K562 (cell line): ENCODE data around the gene WDR62. TPM values are rescaled to one million over a fixed set of nuclear protein-coding genes. Genes with fewer than 3 reads are reported as not detected.

Source experiments
- ARHGAP35 ChIP-seq: fragments of 450-650 bp; IDR thresholded peaks from 2 replicates; pipeline ENCODE4 v1.6.1; 2018; ENCODE audit not compliant: partially characterized antibody
- CCNT2 ChIP-seq: IDR thresholded peaks from 2 replicates; pipeline ENCODE4 v1.6.1; 2011; ENCODE audit warnings: borderline replicate concordance, low read depth, mild to moderate bottlenecking, moderate library complexity, mixed read lengths, low read length; ENCODE audit not compliant: insufficient read length; ENCODE audit errors: extremely low read depth
- CEBPG ChIP-seq, 3 experiments: fragments of 200-800 bp in 1 of 3; sonication (Bioruptor generic) in 1 of 3; sonication (generic) in 1 of 3; formaldehyde crosslinking in 1 of 3; IDR thresholded peaks in 2 of 3; conservative IDR thresholded peaks in 1 of 3; 2 replicates each; pipeline versions ENCODE4 v1.6.1 to v1.8.0; 2016 to 2022; ENCODE audit warnings: missing compliant biosample characterization in 2 of 3, missing genetic modification characterization in 2 of 3, mild to moderate bottlenecking in 1 of 3, missing genetic modification reagents in 1 of 3
- HNRNPL ChIP-seq: fragments of 200-400 bp; formaldehyde crosslinking; IDR thresholded peaks from 2 replicates; pipeline ENCODE4 v1.6.1; 2017; ENCODE audit warnings: low read depth, mild to moderate bottlenecking, low read length
- NFIC ChIP-seq: fragments of 450-650 bp; IDR thresholded peaks from 2 replicates; pipeline ENCODE4 v1.6.1; 2017; ENCODE audit warnings: mild to moderate bottlenecking, inconsistent platforms
- OTX1 ChIP-seq: fragments of 450-650 bp; formaldehyde crosslinking; IDR thresholded peaks from 2 replicates; pipeline ENCODE4 v1.4.0; 2022; ENCODE audit warnings: mild to moderate bottlenecking
- POLR2A ChIP-seq: fragments of 450-650 bp; conservative IDR thresholded peaks from 2 replicates; pipeline ENCODE4 v1.6.1; 2016
- RBM17 ChIP-seq: fragments of 200-400 bp; formaldehyde crosslinking; IDR thresholded peaks from 2 replicates; pipeline ENCODE4 v1.6.1; 2017; ENCODE audit warnings: low read depth, mild to moderate bottlenecking, low read length, borderline replicate concordance
- SOX6 ChIP-seq: fragments of 450-650 bp; IDR thresholded peaks from 2 replicates; pipeline ENCODE4 v1.6.1; 2014; ENCODE audit warnings: mild to moderate bottlenecking
- U2AF1 ChIP-seq: fragments of 200-400 bp; formaldehyde crosslinking; optimal IDR thresholded peaks from 2 replicates; pipeline ENCODE3; 2017; ENCODE audit warnings: mild to moderate bottlenecking, low read depth, low read length, moderate library complexity
- ZFP30 ChIP-seq: fragments of 250-450 bp; sonication (Bioruptor Pico); IDR thresholded peaks from 2 replicates; pipeline ENCODE4 v1.8.0; 2022; ENCODE audit warnings: moderate library complexity, mild to moderate bottlenecking, inconsistent platforms, borderline replicate concordance
- ZNF124 ChIP-seq: sonication (generic); formaldehyde crosslinking; IDR thresholded peaks from 2 replicates; pipeline ENCODE4 v1.8.1; 2022; ENCODE audit warnings: missing genetic modification reagents
- ZNF41 ChIP-seq: fragments of 250-450 bp; sonication (Bioruptor Pico); conservative IDR thresholded peaks from 2 replicates; pipeline ENCODE4 v1.4.0; 2020; ENCODE audit warnings: mild to moderate bottlenecking
- polyA plus RNA-seq, 8 experiments: library from polyadenylated mRNA; depleted of rRNA in 4 of 8; stranded (reverse) in 5 of 8; unstranded in 3 of 8; fragments of >200 nt; fragmentation: Nextera tagmentation in 2 of 8; fragmentation: Illumina TruSeq in 1 of 8; extraction: Ambion mirVana in 2 of 8; extraction: Trizol in 1 of 8; gene quantifications; 2 replicates each; pipeline versions ENCODE4 v1.2.1 to v1.2.3, GENCODE V29; 2011 to 2014; ENCODE audit warnings: inconsistent platforms in 1 of 8, missing spikeins in 1 of 8
- total RNA-seq, 7 experiments: library from RNA; depleted of rRNA in 6 of 7; stranded (reverse); fragments of >200 nt in 6 of 7; fragmentation: Illumina TruSeq in 2 of 7; extraction: Trizol in 2 of 7; gene quantifications; 2 replicates each; pipeline versions ENCODE4 v1.2.1 to v1.2.3, GENCODE V29; 2011 to 2021; ENCODE audit warnings: low replicate concordance in 1 of 7
- TF ChIP-seq, protein P1 (sequence below): sonication (generic); formaldehyde crosslinking; IDR thresholded peaks from 2 replicates; pipeline ENCODE4 v1.8.1; 2023; ENCODE audit warnings: missing genetic modification reagents, mild to moderate bottlenecking, borderline replicate concordance
- TF ChIP-seq, protein P2 (sequence below): fragments of 450-650 bp; formaldehyde crosslinking; IDR thresholded peaks from 2 replicates; pipeline ENCODE4 v1.4.0; 2020; ENCODE audit warnings: mild to moderate bottlenecking, mixed read lengths
- TF ChIP-seq, protein P3 (sequence below), 2 experiments: fragments of 200-800 bp in 1 of 2; sonication (Bioruptor generic) in 1 of 2; sonication (generic) in 1 of 2; formaldehyde crosslinking in 1 of 2; IDR thresholded peaks in 1 of 2; conservative IDR thresholded peaks in 1 of 2; 2 replicates each; pipeline versions ENCODE4 v1.5.0 to v1.6.1; 2016 to 2020; ENCODE audit warnings: missing compliant biosample characterization in 1 of 2, missing genetic modification characterization in 1 of 2, missing genetic modification reagents in 1 of 2

WDR62 gene
- total and polyA plus RNA-seq, 9 of the 15 experiments (the other 6 are each of a cell fraction or from before 2014, with no cell fraction given) = 0.35 to 32.8 (median 14.4) TPM

GRCh38 chr19:36054733-36055686 lies at the start of gene WDR62 (continued):
- TF ChIP-seq, protein P1, sequence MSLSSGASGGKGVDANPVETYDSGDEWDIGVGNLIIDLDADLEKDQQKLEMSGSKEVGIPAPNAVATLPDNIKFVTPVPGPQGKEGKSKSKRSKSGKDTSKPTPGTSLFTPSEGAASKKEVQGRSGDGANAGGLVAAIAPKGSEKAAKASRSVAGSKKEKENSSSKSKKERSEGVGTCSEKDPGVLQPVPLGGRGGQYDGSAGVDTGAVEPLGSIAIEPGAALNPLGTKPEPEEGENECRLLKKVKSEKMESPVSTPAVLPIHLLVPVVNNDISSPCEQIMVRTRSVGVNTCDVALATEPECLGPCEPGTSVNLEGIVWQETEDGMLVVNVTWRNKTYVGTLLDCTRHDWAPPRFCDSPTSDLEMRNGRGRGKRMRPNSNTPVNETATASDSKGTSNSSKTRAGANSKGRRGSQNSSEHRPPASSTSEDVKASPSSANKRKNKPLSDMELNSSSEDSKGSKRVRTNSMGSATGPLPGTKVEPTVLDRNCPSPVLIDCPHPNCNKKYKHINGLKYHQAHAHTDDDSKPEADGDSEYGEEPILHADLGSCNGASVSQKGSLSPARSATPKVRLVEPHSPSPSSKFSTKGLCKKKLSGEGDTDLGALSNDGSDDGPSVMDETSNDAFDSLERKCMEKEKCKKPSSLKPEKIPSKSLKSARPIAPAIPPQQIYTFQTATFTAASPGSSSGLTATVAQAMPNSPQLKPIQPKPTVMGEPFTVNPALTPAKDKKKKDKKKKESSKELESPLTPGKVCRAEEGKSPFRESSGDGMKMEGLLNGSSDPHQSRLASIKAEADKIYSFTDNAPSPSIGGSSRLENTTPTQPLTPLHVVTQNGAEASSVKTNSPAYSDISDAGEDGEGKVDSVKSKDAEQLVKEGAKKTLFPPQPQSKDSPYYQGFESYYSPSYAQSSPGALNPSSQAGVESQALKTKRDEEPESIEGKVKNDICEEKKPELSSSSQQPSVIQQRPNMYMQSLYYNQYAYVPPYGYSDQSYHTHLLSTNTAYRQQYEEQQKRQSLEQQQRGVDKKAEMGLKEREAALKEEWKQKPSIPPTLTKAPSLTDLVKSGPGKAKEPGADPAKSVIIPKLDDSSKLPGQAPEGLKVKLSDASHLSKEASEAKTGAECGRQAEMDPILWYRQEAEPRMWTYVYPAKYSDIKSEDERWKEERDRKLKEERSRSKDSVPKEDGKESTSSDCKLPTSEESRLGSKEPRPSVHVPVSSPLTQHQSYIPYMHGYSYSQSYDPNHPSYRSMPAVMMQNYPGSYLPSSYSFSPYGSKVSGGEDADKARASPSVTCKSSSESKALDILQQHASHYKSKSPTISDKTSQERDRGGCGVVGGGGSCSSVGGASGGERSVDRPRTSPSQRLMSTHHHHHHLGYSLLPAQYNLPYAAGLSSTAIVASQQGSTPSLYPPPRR (CRISPR knock-in tag) = no peak
- TF ChIP-seq ARHGAP35 (no peak), CCNT2 (no peak), RBM17 (no peak), HNRNPL (no peak), NFIC (0 out of 2 replicates have a peak, but pooled peaks have one; percentile 24), ZFP30 (no peak), ZNF41 (CRISPR knock-in tag) (no peak), ZNF124 (CRISPR knock-in tag) (no peak), POLR2A (peak; percentile 86), CEBPG (CRISPR knock-in tag; IDR thresholded peaks at IDR 0.05) (no peak), CEBPG (tag; conservative IDR thresholded peaks at IDR 0.05 in 1 of 2, IDR thresholded peaks at IDR 0.05 in 1 of 2) (no peak), U2AF1 (peak; percentile 31), SOX6 (no peak), OTX1 (CRISPR knock-in tag) (no peak)
- TF ChIP-seq, protein P2, sequence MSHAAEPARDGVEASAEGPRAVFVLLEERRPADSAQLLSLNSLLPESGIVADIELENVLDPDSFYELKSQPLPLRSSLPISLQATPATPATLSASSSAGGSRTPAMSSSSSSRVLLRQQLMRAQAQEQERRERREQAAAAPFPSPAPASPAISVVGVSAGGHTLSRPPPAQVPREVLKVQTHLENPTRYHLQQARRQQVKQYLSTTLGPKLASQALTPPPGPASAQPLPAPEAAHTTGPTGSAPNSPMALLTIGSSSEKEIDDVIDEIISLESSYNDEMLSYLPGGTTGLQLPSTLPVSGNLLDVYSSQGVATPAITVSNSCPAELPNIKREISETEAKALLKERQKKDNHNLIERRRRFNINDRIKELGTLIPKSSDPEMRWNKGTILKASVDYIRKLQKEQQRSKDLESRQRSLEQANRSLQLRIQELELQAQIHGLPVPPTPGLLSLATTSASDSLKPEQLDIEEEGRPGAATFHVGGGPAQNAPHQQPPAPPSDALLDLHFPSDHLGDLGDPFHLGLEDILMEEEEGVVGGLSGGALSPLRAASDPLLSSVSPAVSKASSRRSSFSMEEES (CRISPR knock-in tag) = no peak
- TF ChIP-seq, protein P3, sequence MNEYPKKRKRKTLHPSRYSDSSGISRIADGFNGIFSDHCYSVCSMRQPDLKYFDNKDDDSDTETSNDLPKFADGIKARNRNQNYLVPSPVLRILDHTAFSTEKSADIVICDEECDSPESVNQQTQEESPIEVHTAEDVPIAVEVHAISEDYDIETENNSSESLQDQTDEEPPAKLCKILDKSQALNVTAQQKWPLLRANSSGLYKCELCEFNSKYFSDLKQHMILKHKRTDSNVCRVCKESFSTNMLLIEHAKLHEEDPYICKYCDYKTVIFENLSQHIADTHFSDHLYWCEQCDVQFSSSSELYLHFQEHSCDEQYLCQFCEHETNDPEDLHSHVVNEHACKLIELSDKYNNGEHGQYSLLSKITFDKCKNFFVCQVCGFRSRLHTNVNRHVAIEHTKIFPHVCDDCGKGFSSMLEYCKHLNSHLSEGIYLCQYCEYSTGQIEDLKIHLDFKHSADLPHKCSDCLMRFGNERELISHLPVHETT (CRISPR knock-in tag; conservative IDR thresholded peaks at IDR 0.05 in 1 of 2, IDR thresholded peaks at IDR 0.05 in 1 of 2) = 0 out of 4 replicates have a peak, but pooled peaks of 1 of the 2 experiments have one; percentile 3
